HepG2 (cell line): ENCODE data around the gene TNNI3K. TPM values are rescaled to one million over a fixed set of nuclear protein-coding genes. Genes with fewer than 3 reads are reported as not detected.

Experiments used
- ATAC-seq: fragments of 200-7000 bp; cut with Tn5 transposase; 3 replicates; pipeline ENCODE4 v1.9.1; 2020; ENCODE audit warnings: mild to moderate bottlenecking, moderate library complexity
- BruUV-seq: library from RNA; stranded (reverse); fragments of 400-500 nt; replicated peaks from 2 replicates; lab custom pipeline; 2021; lab: Mats Ljungman, UMichigan
- CTCF ChIA-PET: fragments of 300-600 bp; formaldehyde crosslinking; extraction: SDS; loops from one replicate; lab custom pipeline; 2021; ENCODE audit warnings: low total read pairs, inconsistent platforms, low intra/inter-chr PET ratio; lab: Yijun Ruan, JAX
- POLR2A ChIA-PET: fragments of 350-600 bp; sonication (Branson Sonifier 250); formaldehyde crosslinking; loops from one replicate; lab custom pipeline; 2020; ENCODE audit warnings: antibody characterized with exemption, inconsistent platforms; lab: Yijun Ruan, JAX
- DNase-seq: peaks from one replicate; pipeline ENCODE4 v3.0.0-alpha.2; 2015; ENCODE audit warnings: low spot score
- FAIRE-seq: peaks from 3 replicates; lab custom pipeline; 2011; peaks lifted over from hg19 to GRCh38; lab: Jason Lieb, UNC
- H2AFZ ChIP-seq: one replicate; pipeline ENCODE4 v1.6.1; 2011; ENCODE audit warnings: low read length, inconsistent platforms
- H3K27ac ChIP-seq: fragments of 300-600 bp; 3 replicates; pipeline ENCODE4 v1.8.0; 2011; ENCODE audit warnings: mixed run types, mild to moderate bottlenecking, mixed read lengths, low read length, inconsistent platforms; ENCODE audit not compliant: insufficient read depth; ENCODE audit errors: extremely low read length
- H3K27me3 ChIP-seq, 2 experiments: fragments of 200-600 bp in 1 of 2; 2 replicates in 1 of 2; 3 replicates in 1 of 2; pipeline versions ENCODE4 v1.6.0 to v1.8.0; 2011; ENCODE audit warnings: low read length in 2 of 2, mild to moderate bottlenecking in 2 of 2, moderate library complexity in 2 of 2, inconsistent platforms in 1 of 2; ENCODE audit not compliant: insufficient read depth in 2 of 2, control insufficient read depth in 1 of 2
- H3K36me3 ChIP-seq, 2 experiments: fragments of 200-600 bp in 1 of 2; replicated peaks in 1 of 2; 2 replicates in 1 of 2; 3 replicates in 1 of 2; pipeline versions ENCODE4 v1.5.1 to v1.8.0; 2011; ENCODE audit warnings: low read length in 2 of 2, inconsistent platforms in 1 of 2; ENCODE audit not compliant: insufficient read depth in 2 of 2, control insufficient read depth in 1 of 2
- H3K4me1 ChIP-seq: 2 replicates; pipeline ENCODE4 v1.5.1; 2012; ENCODE audit warnings: low read length, inconsistent platforms; ENCODE audit not compliant: insufficient read depth
- H3K4me2 ChIP-seq: 2 replicates; pipeline ENCODE4 v1.6.0; 2011; ENCODE audit warnings: low read depth, low read length, inconsistent platforms
- H3K4me3 ChIP-seq, 3 experiments: fragments of 200-600 bp in 1 of 3; sonication (generic), shearing (Covaris generic) in 1 of 3; replicated peaks in 1 of 3; 2 replicates each; pipeline ENCODE4 v1.5.1; 2011 to 2016; ENCODE audit warnings: low read length in 3 of 3, inconsistent platforms in 2 of 3, low read depth in 2 of 3, mild to moderate bottlenecking in 2 of 3, control low read depth in 1 of 3, mixed read lengths in 1 of 3; ENCODE audit not compliant: insufficient read depth in 1 of 3
- H3K79me2 ChIP-seq: one replicate; pipeline ENCODE4 v1.6.1; 2011; ENCODE audit warnings: low read length, inconsistent platforms; ENCODE audit not compliant: insufficient read depth
- H3K9ac ChIP-seq: 2 replicates; pipeline ENCODE4 v1.6.0; 2011; ENCODE audit warnings: mild to moderate bottlenecking, low read depth, low read length, inconsistent platforms; ENCODE audit not compliant: insufficient read depth
- H3K9me3 ChIP-seq: 2 replicates; pipeline ENCODE4 v1.5.1; 2012; ENCODE audit warnings: mild to moderate bottlenecking, low read length
- H4K20me1 ChIP-seq: 2 replicates; pipeline ENCODE4 v1.6.0; 2011; ENCODE audit warnings: inconsistent platforms, mild to moderate bottlenecking, low read length, moderate library complexity; ENCODE audit not compliant: insufficient read depth
- HNRNPLL ChIP-seq: fragments of 200-400 bp; formaldehyde crosslinking; IDR thresholded peaks from 2 replicates; pipeline ENCODE4 v1.6.1; 2017; ENCODE audit warnings: mild to moderate bottlenecking, low read depth, low read length; ENCODE audit not compliant: poor library complexity, severe bottlenecking
- KLF16 ChIP-seq, 2 experiments: sonication (generic) in 1 of 2; formaldehyde crosslinking in 1 of 2; IDR thresholded peaks; 2 replicates each; pipeline versions ENCODE4 v1.6.1 to v1.8.0; 2016 to 2023; ENCODE audit warnings: missing genetic modification reagents in 2 of 2, missing compliant biosample characterization in 1 of 2
- NONO ChIP-seq, 2 experiments: fragments of 450-650 bp in 1 of 2; sonication (generic) in 1 of 2; formaldehyde crosslinking in 1 of 2; IDR thresholded peaks in 1 of 2; conservative IDR thresholded peaks in 1 of 2; 2 replicates each; pipeline versions ENCODE4 v1.6.1 to v1.8.0; 2017 to 2022; ENCODE audit warnings: mild to moderate bottlenecking in 1 of 2, missing genetic modification reagents in 1 of 2, moderate library complexity in 1 of 2
- POGZ ChIP-seq: sonication (generic); formaldehyde crosslinking; IDR thresholded peaks from 2 replicates; pipeline ENCODE4 v1.4.0; 2020; ENCODE audit warnings: mild to moderate bottlenecking, missing genetic modification reagents
- PRDM4 ChIP-seq: sonication (generic); formaldehyde crosslinking; IDR thresholded peaks from 2 replicates; pipeline ENCODE4 v1.9.0; 2021; ENCODE audit warnings: missing genetic modification reagents, borderline replicate concordance
- SP4 ChIP-seq: sonication (generic); formaldehyde crosslinking; IDR thresholded peaks from 2 replicates; pipeline ENCODE4 v1.8.1; 2023; ENCODE audit warnings: mild to moderate bottlenecking, missing genetic modification reagents
- ZFP1 ChIP-seq: IDR thresholded peaks from 2 replicates; pipeline ENCODE4 v1.6.1; 2016
- ZMAT5 ChIP-seq: sonication (generic); formaldehyde crosslinking; IDR thresholded peaks from 2 replicates; pipeline ENCODE4 v1.5.0; 2020; ENCODE audit warnings: mild to moderate bottlenecking, low read depth, missing genetic modification reagents, borderline replicate concordance
- ZSCAN12 ChIP-seq: sonication (generic); formaldehyde crosslinking; IDR thresholded peaks from 2 replicates; pipeline ENCODE4 v1.9.0; 2021; ENCODE audit warnings: mild to moderate bottlenecking, missing genetic modification reagents
- ZSCAN21 ChIP-seq: sonication (generic); formaldehyde crosslinking; IDR thresholded peaks from 2 replicates; pipeline ENCODE4 v1.8.0; 2022; ENCODE audit warnings: mild to moderate bottlenecking, missing genetic modification reagents, moderate library complexity, borderline replicate concordance
- in situ Hi-C: cut with HindIII; loops from 2 replicates; pipeline ENCODE4 v1.10.0; 2017; ENCODE audit warnings: low pct_unique_long_range_greater_than_20kb; ENCODE audit not compliant: extremely low pct_ligation_motif_present
- intact Hi-C: fragments of 100-400 bp; cut with micrococcal nuclease; formaldehyde crosslinking; loops from one replicate; pipeline ENCODE4 v1.10.0; 2022; ENCODE audit not compliant: unreplicated experiment
- polyA plus RNA-seq, 8 experiments: library from polyadenylated mRNA; depleted of rRNA in 3 of 8; stranded (reverse) in 7 of 8; unstranded in 1 of 8; fragments of >200 nt; fragmentation: Illumina TruSeq in 4 of 8; extraction: Trizol in 4 of 8; gene quantifications; 2 replicates each; pipeline versions ENCODE4 v1.2.1 to v1.2.3, GENCODE V29; 2011 to 2016; ENCODE audit warnings: low read depth in 4 of 8, missing spikeins in 1 of 8, mixed read lengths in 1 of 8; ENCODE audit not compliant: insufficient read depth in 1 of 8
- total RNA-seq, 5 experiments: library from RNA; depleted of rRNA; stranded (reverse); fragments of >200 nt; fragmentation: Illumina TruSeq; extraction: Trizol; gene quantifications; 2 replicates each; pipeline ENCODE4 v1.2.3, GENCODE V29; 2016; ENCODE audit warnings: low read depth in 1 of 5
- TF ChIP-seq, protein P1 (sequence below): IDR thresholded peaks from 2 replicates; pipeline ENCODE4 v1.6.1; 2012; ENCODE audit warnings: low read depth, low read length, improper control_type of control experiment
- TF ChIP-seq, protein P2 (sequence below): sonication (generic); formaldehyde crosslinking; IDR thresholded peaks from 2 replicates; pipeline ENCODE4 v1.4.0; 2020; ENCODE audit warnings: missing genetic modification reagents

TNNI3K gene
- total and polyA plus RNA-seq, 2 of the 13 experiments (the other 11 are each of a cell fraction or from before 2014, with no cell fraction given): 1.1 TPM; not detected in 1

- TF ChIP-seq, protein P1, sequence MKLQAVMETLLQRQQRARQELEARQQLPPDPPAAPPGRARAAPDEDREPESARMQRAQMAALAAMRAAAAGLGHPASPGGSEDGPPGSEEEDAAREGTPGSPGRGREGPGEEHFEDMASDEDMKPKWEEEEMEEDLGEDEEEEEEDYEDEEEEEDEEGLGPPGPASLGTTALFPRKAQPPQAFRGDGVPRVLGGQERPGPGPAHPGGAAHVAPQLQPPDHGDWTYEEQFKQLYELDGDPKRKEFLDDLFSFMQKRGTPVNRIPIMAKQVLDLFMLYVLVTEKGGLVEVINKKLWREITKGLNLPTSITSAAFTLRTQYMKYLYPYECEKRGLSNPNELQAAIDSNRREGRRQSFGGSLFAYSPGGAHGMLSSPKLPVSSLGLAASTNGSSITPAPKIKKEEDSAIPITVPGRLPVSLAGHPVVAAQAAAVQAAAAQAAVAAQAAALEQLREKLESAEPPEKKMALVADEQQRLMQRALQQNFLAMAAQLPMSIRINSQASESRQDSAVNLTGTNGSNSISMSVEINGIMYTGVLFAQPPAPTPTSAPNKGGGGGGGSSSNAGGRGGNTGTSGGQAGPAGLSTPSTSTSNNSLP: no peak
- TF ChIP-seq, all 625 proteins: peak for 0
Measured at GRCh38 chr1:74486036-74486435, 250.8 kb downstream of the TNNI3K start (continued).

DNA sequence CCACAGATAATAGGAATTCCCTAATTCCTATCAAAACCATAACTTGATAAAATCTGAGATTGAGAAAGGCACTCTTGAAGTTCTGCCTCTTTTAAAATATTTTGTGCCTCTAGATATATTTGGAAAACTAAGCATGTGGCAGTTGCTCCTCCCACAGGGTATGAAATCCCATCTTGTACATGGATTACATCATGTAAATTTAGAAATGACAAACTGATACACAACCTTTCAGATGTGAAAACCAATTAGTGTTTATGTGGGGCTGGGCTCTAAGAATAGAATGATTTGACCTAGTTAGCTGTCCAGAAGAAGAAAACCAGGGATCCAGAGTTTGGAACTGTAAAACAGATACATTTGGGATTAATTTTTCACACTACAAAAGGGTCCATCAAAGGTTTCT lies 261.5 kb downstream of the TNNI3K start:
- H3K9me3 ChIP-seq: no peaks in the 10 kb centered on the region
- in situ Hi-C loops (no loop called here), intact Hi-C loops (no loop called here)
- no peak overlapping the region for H3K27ac ChIP-seq
- H4K20me1 ChIP-seq: no peaks in the 10 kb centered on the region
- DNase-seq (no peak), ATAC-seq (no peak), FAIRE-seq (no peak)
- no peak for TF ChIP-seq ZMAT5 (CRISPR knock-in tag)
- no peak for TF ChIP-seq KLF16 (CRISPR knock-in tag; IDR thresholded peaks at IDR 0.05)
- no peak for TF ChIP-seq ZSCAN12 (CRISPR knock-in tag)
- TF ChIP-seq NONO (IDR thresholded peaks at IDR 0.05): no peak
- TF ChIP-seq NONO (CRISPR knock-in tag; conservative IDR thresholded peaks at IDR 0.05): no peak
- TF ChIP-seq HNRNPLL: no peak
- TF ChIP-seq ZSCAN21 (CRISPR knock-in tag): no peak
- TF ChIP-seq, protein P2, sequence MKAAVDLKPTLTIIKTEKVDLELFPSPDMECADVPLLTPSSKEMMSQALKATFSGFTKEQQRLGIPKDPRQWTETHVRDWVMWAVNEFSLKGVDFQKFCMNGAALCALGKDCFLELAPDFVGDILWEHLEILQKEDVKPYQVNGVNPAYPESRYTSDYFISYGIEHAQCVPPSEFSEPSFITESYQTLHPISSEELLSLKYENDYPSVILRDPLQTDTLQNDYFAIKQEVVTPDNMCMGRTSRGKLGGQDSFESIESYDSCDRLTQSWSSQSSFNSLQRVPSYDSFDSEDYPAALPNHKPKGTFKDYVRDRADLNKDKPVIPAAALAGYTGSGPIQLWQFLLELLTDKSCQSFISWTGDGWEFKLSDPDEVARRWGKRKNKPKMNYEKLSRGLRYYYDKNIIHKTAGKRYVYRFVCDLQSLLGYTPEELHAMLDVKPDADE (CRISPR knock-in tag): no peak
- TF ChIP-seq SP4 (CRISPR knock-in tag): no peak
- TF ChIP-seq PRDM4 (CRISPR knock-in tag): no peak
- no peak for TF ChIP-seq ZFP1 (CRISPR knock-in tag)
- no peak for TF ChIP-seq POGZ (CRISPR knock-in tag)
- BruUV-seq: no TSS peak
- no peak overlapping the region for H3K4me3 ChIP-seq
- H3K4me1 ChIP-seq: no peaks in the 10 kb centered on the region
- no peak overlapping the region for H3K4me2 ChIP-seq
- no peak overlapping the region for H3K9ac ChIP-seq
- POLR2A ChIA-PET: no interaction called here
- H2AFZ ChIP-seq: no peak overlapping the region
- H3K79me2 ChIP-seq: no peaks in the 10 kb centered on the region
- no peaks in the 10 kb centered on the region for H3K36me3 ChIP-seq
- CTCF ChIA-PET: no interaction called here
- H3K27me3 ChIP-seq: no peaks in the 10 kb centered on the region
